Natural killer cell (primary cell): ENCODE measurements around the gene CACNB4. TPM values are rescaled to one million over a fixed set of nuclear protein-coding genes. Genes with fewer than 3 reads are reported as not detected.

Experiments used
- ATAC-seq, 3 donors: fragments of 150-1000 bp in 2 of 3; fragments of 200-7000 bp in 1 of 3; cut with Tn5 transposase; 1 replicate in 1 of 3; 2 replicates in 2 of 3; pipeline ENCODE4 v1.10.0; 2021; ENCODE audit warnings: mild to moderate bottlenecking in 2 of 3, moderate library complexity in 2 of 3
- DNase-seq, 2 donors: peaks; one replicate each; pipeline versions ENCODE4 v3.0.0 to v3.0.0-alpha.2; 2013 to 2021; ENCODE audit warnings: mixed read lengths in 1 of 2
- H3K27ac ChIP-seq: one replicate; pipeline ENCODE4 v1.5.1; 2013; ENCODE audit warnings: mild to moderate bottlenecking, low read length
- H3K27me3 ChIP-seq: one replicate; pipeline ENCODE4 v1.6.1; 2013; ENCODE audit warnings: low read length; ENCODE audit not compliant: control insufficient read depth, insufficient read depth
- H3K36me3 ChIP-seq: one replicate; pipeline ENCODE4 v1.6.1; 2013; ENCODE audit warnings: low read length; ENCODE audit not compliant: control insufficient read depth, insufficient read depth
- H3K4me1 ChIP-seq: one replicate; pipeline ENCODE4 v1.6.1; 2013; ENCODE audit warnings: low read length; ENCODE audit not compliant: control insufficient read depth, insufficient read depth
- H3K4me3 ChIP-seq: one replicate; pipeline ENCODE4 v1.5.1; 2013; ENCODE audit warnings: low read length
- H3K9me3 ChIP-seq: one replicate; pipeline ENCODE4 v1.6.1; 2013; ENCODE audit warnings: low read length; ENCODE audit not compliant: control insufficient read depth, insufficient read depth
- H3K27ac Mint-ChIP-seq, 2 donors: one replicate each; pipeline ENCODE4 v1.8.0; 2022; ENCODE audit warnings: mild to moderate bottlenecking in 2 of 2, mixed read lengths in 2 of 2, moderate library complexity in 1 of 2
- H3K27me3 Mint-ChIP-seq, 2 donors: one replicate each; pipeline ENCODE4 v1.8.0; 2022; ENCODE audit warnings: low read depth in 2 of 2, mixed read lengths in 2 of 2
- H3K36me3 Mint-ChIP-seq: one replicate; pipeline ENCODE4 v1.8.0; 2022; ENCODE audit warnings: mixed read lengths
- H3K4me1 Mint-ChIP-seq, 2 donors: one replicate each; pipeline ENCODE4 v1.8.0; 2022; ENCODE audit warnings: mixed read lengths in 2 of 2
- H3K4me3 Mint-ChIP-seq: one replicate; pipeline ENCODE4 v1.8.0; 2022; ENCODE audit warnings: mild to moderate bottlenecking, moderate library complexity, mixed read lengths
- H3K9me3 Mint-ChIP-seq, 2 donors: one replicate each; pipeline ENCODE4 v1.8.0; 2022; ENCODE audit warnings: mixed read lengths in 2 of 2
- WGBS: methylation state at CpG from one replicate; pipeline ENCODE4 v1.1.7; 2013; ENCODE audit warnings: missing lambda C conversion rate; ENCODE audit not compliant: insufficient coverage; 5-methylcytosine and 5-hydroxymethylcytosine counted together
- intact Hi-C: fragments of 100-400 bp; cut with micrococcal nuclease; formaldehyde crosslinking; loops from one replicate; pipeline ENCODE4 v1.14.2; 2022
- total RNA-seq, 4 donors: library from RNA; stranded (reverse); fragments of 120-200 nt in 1 of 4; gene quantifications; one replicate each; pipeline versions ENCODE4 v1.2.3 to v1.2.4, GENCODE V29; 2013 to 2022
- TF ChIP-seq, protein P1 (sequence below): fragments of 200-600 bp; IDR thresholded peaks from one replicate; pipeline ENCODE4 v1.8.0; 2022; ENCODE audit warnings: antibody characterized with exemption

CACNB4 gene
- total RNA-seq, 3 donors from 2014 or later (not counting 1 experiment from before 2014, with no cell fraction given) = 0.56 to 0.93 (median 0.73) TPM

- no peak overlapping the region for H3K27ac Mint-ChIP-seq
- H3K27me3 Mint-ChIP-seq = peaks cover 5 to 30% of the 10 kb centered on the region in 2 donors
- no peaks in the 10 kb centered on the region for H3K4me1 Mint-ChIP-seq
- TF ChIP-seq, protein P1, sequence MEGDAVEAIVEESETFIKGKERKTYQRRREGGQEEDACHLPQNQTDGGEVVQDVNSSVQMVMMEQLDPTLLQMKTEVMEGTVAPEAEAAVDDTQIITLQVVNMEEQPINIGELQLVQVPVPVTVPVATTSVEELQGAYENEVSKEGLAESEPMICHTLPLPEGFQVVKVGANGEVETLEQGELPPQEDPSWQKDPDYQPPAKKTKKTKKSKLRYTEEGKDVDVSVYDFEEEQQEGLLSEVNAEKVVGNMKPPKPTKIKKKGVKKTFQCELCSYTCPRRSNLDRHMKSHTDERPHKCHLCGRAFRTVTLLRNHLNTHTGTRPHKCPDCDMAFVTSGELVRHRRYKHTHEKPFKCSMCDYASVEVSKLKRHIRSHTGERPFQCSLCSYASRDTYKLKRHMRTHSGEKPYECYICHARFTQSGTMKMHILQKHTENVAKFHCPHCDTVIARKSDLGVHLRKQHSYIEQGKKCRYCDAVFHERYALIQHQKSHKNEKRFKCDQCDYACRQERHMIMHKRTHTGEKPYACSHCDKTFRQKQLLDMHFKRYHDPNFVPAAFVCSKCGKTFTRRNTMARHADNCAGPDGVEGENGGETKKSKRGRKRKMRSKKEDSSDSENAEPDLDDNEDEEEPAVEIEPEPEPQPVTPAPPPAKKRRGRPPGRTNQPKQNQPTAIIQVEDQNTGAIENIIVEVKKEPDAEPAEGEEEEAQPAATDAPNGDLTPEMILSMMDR = no peak
- intact Hi-C loops = no loop called here
- Histone ChIP-seq H3K4me1 (no peaks in the 10 kb centered on the region), H3K4me3 (no peak overlapping the region), H3K27ac (no peak overlapping the region), H3K27me3 (no peaks in the 10 kb centered on the region), H3K36me3 (no peaks in the 10 kb centered on the region), H3K9me3 (no peaks in the 10 kb centered on the region)
- no peaks in the 10 kb centered on the region for H3K36me3 Mint-ChIP-seq
- DNase-seq = no peak
- H3K9me3 Mint-ChIP-seq = no peaks in the 10 kb centered on the region
- WGBS = 100% methylated on average over 1 of the region's 1 CpG
- H3K4me3 Mint-ChIP-seq = no peak overlapping the region
- ATAC-seq = no peak
Measured at GRCh38 chr2:151931030-151931611, 167.7 kb downstream of the CACNB4 start.

GRCh38 chr2:151930042-151930441, 168.8 kb downstream of the CACNB4 start:
- Histone ChIP-seq H3K4me1 (no peaks in the 10 kb centered on the region), H3K9me3 (no peaks in the 10 kb centered on the region), H3K36me3 (no peaks in the 10 kb centered on the region), H3K4me3 (no peak overlapping the region), H3K27me3 (peaks cover 2% of the 10 kb centered on the region), H3K27ac (no peak overlapping the region)
- WGBS = no CpG with 5 or more reads among the region's 2 CpGs
- no peak for DNase-seq
- H3K4me3 Mint-ChIP-seq = no peak overlapping the region
- no peaks in the 10 kb centered on the region for H3K9me3 Mint-ChIP-seq
- H3K27me3 Mint-ChIP-seq = peaks cover 5 to 30% of the 10 kb centered on the region in 2 donors
- no peak overlapping the region for H3K27ac Mint-ChIP-seq
- ATAC-seq = no peak
- no peaks in the 10 kb centered on the region for H3K36me3 Mint-ChIP-seq
- TF ChIP-seq, protein P1 = no peak
- H3K4me1 Mint-ChIP-seq = no peaks in the 10 kb centered on the region
- intact Hi-C loops = no loop called here

DNA sequence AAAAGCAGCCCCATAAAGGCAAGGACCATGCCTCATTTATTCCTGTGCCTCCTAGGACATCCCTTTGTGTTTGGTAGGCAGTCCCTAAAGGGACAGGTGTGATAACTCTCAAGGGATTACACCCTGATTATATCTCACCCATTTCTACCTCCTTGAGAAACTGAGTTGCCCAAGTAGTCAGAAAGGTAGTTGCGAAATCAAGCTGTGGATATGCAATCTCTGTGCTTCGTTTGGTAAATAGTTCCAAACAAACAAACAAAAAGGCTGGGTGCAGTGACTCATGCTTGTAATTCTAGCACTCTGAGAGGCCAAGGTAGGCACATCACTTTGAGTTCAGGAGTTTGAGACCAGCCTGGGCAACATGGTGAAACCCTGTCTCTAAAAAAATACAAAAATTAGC, 170.5 kb downstream of the CACNB4 start:
- no peak overlapping the region for H3K4me3 Mint-ChIP-seq
- Histone ChIP-seq H3K36me3 (no peaks in the 10 kb centered on the region), H3K27ac (no peak overlapping the region), H3K4me1 (no peaks in the 10 kb centered on the region), H3K9me3 (no peaks in the 10 kb centered on the region), H3K27me3 (peaks cover 2% of the 10 kb centered on the region), H3K4me3 (no peak overlapping the region)
- peaks cover 5 to 30% of the 10 kb centered on the region in 2 donors for H3K27me3 Mint-ChIP-seq
- DNase-seq = no peak
- intact Hi-C loops = no loop called here
- peaks cover 0 to 1% of the 10 kb centered on the region in 2 donors for H3K4me1 Mint-ChIP-seq
- 90% methylated on average over 2 of the region's 2 CpGs for WGBS
- no peaks in the 10 kb centered on the region for H3K9me3 Mint-ChIP-seq
- no peak overlapping the region for H3K27ac Mint-ChIP-seq
- TF ChIP-seq, protein P1 = no peak
- no peak for ATAC-seq
- H3K36me3 Mint-ChIP-seq = no peaks in the 10 kb centered on the region
